Stimulated activated CD4-positive, alpha-beta T cell treated with anti-CD3 and anti-CD28 coated beads, Interleukin-4, amount 100 ng/mL, for 4 hours (primary cell): ENCODE data around the gene EFCAB6.
"Not testable (repeated sequence)": the region's sequence is repeated elsewhere in the genome, so short reads cannot be mapped to it uniquely, and the experiment has no call there.

Experiments
- DNase-seq, 2 experiments: peaks; one replicate each; pipeline ENCODE4 v3.0.0-alpha.2; 2020

The EFCAB6 gene

DNA sequence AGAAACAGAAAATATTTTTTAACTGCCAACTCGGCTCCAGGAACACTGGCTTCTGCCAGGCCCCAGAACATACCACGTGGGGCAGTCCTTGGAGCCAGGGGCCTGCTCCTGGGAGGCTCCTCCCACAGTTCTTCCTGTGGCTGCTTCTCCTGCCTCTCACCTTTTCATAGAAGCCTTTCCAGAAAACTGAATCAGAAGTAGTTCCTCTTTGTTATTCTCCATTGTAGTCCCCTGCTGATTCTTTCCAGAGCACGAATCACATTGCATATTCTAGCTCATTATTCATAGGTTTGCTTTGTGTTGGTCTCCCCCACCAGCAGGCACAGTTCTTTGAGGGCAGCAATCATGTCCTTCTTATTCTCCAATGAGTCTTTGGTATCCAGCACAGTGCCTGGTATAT, 106.0 kb downstream of the EFCAB6 start:
- no peak for DNase-seq

DNA sequence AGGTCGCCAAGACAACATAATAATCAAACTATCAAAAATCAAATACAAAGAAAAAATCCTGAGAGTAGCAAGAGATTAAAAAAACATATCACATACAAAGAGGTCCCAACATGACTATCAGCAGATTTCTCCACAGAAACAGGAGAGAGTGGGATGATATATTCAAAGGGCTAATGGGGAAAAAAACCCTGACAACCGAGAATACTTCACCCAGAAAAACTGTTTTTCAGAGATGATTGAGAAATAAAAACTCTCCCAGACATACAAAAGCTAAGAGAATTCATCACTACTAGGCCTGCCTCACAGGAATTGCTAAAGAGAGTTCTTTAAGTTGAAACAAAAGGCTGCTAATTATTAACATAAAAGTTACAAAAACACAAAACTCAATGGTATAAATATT, 108.1 kb downstream of the EFCAB6 start:
- no peak for DNase-seq

DNA sequence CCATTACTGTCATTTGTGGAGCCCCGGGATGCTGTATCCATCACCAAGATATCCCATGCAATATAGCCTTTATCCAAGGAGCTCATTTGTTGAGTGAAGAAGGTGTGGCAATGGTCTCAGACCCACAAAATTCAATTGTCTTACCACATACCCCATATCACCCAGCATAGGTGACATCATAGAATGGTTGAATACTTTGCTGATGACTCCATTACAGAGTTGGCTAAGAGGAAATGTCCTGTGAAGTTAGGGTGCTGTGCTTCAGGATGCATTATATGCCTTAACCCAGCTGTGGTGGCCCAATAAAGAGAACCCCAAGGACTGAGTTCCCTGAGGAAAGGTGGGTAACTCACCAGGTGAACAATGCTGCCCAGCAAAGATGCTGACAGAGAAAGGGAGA, 113.7 kb downstream of the EFCAB6 start:
- no peak for DNase-seq

DNA sequence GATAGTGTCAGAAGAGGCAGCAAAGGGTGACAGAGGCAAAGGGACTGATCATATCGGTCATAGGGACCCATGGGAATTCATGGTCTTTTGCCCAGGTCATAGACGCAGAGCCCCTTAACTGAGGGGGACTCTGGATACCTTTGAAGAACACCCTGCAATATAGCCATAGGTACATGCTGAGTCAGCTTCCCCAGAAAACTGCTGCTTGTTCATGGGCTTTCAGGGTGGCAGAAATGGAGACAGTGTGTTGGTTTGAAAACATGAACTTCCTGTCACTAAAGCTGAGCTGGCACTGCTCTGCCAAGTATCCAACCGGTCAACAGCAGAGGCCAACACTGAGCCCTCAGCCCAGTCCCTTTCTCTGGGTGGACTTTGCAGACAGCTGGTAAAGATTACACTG, 114.2 kb downstream of the EFCAB6 start:
- DNase-seq, result no peak

DNA sequence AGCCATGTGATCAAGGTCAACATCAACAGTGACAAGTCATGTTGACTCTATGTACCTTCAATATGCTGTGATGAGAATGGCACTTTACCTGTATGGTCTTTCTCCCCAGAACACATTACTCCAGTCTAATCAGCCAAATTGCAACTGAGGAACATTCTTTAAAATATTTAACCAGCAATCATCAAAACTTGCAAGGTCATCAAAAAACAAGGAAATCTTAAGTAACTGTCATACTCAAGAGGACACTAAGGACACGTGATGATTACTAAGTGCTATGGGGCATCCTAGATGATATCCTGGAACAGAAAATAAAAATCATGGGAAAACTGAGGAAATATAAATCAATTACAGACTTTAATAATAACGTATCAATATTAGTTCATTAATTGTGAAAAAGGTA, 118.9 kb downstream of the EFCAB6 start:
- DNase-seq, result no peak

DNA sequence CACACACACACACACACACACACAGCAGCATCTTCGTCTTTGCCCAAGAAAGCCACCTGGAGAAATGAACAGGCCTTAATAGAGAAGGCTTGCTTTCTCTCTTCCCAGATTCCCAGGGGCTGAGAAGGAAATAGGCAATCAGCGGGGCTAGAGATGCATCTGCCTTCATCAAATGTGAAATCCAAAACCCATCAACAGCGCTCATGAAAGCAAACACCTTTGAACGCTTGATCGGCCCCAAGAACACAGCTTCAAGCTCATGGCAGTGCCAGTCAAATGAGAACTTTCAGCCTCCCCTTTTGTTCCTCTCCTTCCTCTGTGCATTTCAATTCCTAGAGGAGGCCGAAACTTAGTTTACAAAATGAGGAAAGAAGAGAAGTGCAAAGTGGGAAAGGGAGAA, 122.7 kb downstream of the EFCAB6 start:
- no peak for DNase-seq

DNA sequence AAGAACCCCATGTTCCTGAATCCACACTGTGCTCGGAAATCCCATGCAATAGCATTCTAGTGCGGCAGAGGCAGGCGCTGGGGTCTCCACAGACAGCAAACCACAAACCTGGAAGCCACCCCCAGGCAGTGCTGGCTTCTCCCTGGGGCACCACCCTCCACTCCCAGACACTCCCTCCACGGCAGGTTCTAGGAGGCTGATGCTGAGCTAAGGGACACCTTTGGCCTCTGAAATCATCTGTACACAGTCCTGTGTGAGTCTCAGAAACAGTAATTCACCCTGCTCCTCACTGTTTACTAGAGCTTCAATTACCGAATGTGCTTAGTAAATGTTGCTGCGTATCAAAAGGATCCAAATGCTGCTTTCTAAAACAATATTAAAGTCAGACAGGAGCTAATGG, 129.3 kb downstream of the EFCAB6 start:
- DNase-seq, result no peak

DNA sequence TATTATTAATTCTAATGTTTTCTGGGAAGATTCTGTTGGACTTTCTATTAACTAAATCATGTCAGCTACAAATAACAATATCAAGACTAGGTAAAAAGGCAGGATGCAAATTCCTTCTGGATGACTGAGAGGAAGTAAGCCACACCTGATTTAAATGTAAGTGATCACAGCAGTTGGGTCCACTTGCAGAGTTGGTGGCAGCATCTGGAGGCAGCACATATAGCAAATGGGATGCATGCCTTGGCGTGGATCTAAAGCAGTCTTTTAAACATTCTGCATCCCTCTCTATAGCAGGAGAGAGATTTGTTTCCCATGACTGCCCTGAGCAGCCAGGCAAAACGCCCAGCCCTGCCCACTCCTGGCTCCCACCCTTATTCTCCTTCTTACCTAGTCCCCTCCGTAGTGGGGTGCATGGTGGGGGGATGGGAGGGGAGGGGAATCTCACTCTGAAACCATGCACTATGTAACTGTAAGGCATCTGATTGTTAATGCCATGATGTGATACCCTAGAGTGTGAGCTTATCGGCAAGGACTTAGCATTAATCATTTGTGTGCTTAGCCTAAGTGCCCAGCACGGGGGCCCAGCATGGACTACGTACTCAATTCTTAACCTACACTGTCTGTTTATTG, 130.3 kb downstream of the EFCAB6 start:
- DNase-seq, result no peak

DNA sequence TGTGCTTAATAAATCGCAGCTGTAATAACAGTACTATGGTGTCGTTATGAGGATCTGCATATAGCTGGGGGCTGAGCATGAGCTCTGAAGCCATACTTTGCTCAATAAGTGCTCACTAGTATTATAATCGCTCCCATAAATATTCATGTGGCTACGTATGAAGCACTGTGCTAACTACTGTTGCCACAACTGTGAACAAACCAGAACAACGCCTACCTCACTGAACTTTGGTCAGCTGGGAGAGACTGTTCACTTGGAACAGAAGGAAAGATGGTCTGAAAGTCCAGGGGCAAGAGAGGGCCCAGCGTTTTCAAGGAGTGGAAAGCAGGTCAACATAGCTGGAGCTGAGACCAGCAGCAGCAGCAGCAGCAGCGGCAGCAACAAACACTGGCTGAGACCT, 141.6 kb downstream of the EFCAB6 start:
- DNase-seq, result no peak

DNA sequence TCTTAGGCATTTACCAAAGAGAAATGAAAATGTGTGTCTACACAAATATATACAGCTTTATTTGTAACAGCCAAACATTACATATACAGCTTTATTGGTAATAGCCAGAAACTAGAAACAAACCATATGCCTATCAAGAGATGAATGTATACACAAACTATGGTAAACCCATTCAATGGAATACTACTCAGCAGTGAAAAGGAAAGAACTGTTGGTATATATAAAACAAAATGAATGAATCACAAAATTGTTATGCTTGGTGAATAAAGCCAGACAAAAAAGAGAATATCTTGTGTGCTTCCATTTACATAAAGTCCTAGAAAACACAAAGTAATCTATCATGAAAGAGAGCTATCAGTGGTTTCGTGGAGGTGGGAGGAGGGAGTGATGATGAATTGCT, 142.9 kb downstream of the EFCAB6 start:
- DNase-seq, result no peak

DNA sequence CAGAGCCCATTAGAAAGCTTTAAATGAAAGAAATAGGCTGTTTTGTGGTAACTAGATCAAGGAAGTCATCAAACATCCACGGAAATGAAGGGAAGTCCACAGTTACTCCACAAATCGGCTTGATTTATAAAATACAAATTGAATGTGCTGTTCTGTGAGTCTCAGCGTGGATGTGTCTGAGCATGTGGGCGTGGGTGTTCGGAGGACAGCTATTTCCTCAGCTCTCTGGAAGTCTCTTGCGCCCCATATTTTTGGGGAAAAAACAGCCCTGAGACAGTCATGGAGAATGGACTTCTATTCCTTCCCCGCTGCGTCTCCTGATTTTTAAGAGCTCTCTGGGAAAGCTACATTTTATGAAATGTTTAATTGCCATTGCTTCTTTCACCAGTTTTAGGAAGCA, 144.4 kb downstream of the EFCAB6 start:
- DNase-seq, result no peak

DNA sequence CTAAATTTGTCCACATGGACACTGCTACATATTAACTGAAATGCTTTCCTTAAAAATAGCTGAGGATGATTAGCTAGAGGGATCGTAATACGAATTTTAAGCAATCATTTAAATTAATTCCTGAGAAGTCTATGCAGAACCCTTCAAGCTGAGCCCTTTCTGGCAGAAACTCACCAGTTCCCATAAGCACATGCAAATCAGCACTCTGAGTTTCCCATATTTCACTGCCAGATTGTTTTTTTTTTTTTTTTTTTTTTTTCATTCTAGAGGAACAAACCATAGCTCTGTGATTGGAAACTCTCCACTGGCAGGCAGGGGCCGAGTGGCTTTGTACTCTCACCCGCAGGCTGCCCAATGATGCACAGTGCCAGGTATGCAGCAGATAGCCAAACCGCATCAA, 145.6 kb downstream of the EFCAB6 start:
- DNase-seq, result no peak

DNA sequence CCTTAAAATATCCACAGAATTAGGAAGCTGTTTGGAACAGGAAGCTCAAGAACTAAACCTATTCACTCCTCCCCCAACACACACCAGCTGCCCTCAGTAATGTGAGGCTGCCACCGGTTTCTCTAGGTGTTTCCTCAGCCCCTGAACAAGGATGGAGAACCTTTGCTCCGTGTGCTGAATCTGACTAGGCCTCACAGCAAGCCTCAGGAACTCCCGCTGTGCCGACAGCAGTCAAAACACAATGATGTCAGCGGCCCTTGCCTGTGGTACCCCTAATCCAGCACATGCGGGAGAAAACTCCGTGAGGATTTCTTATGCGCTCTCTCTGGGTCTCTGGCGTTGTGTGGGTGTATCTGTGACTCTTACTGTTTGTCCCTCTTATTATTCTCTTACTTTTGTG, 153.3 kb downstream of the EFCAB6 start:
- DNase-seq, result no peak

DNA sequence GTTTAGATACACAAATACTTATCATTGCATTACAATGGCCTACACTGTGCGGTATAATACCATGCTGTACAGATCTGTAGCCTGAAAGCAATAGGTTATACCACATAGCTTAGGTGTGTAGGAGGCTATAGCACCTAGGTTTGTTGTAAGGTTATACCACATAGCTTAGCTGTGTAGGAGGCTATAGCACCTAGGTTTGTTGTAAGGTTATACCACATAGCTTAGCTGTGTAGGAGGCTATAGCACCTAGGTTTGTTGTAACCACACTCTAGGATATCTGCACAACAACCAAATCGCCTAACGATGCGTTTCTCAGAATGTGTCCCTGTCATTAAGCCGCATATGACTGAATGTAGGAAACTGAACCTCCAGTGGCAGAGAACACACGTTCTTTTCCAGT, 155.5 kb downstream of the EFCAB6 start:
- DNase-seq, result not testable (repeated sequence)

DNA sequence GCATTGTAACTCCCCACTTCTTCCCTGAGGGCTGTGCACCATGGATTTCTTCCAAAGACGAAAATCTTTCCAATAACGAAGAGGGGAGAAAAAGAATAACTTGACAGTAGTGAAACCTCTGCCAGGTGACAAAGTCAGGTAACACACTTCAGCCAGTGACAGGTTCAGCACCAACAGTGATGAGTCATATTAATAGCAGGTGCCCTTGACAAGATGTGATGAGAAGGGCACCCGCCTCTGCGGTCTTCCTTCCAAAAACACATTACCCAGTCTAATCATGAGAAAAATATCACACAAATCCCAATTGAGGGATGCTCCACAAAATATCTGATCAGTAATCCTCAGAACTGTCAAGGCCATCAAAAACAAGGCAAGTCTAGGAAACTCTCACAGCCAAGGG, 157.8 kb downstream of the EFCAB6 start:
- DNase-seq, result no peak

DNA sequence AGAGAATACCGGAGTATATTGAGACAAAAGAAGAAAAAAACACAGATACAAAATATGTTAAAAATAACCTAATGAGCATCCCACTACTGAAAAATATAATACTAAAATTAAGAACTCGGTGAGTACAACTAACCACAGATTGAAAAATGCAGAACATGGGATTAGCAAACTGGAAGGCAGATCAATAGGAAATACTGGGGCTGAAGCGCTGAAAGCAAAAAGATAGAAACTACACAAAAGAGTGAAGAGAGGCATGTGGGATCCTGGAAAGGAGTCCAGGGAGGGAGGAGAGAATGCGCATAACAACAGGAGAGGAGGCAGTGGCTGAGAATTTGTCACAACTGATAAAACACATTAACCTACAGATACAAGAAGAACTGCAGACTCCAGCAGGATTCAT, 159.3 kb downstream of the EFCAB6 start:
- no peak for DNase-seq

DNA sequence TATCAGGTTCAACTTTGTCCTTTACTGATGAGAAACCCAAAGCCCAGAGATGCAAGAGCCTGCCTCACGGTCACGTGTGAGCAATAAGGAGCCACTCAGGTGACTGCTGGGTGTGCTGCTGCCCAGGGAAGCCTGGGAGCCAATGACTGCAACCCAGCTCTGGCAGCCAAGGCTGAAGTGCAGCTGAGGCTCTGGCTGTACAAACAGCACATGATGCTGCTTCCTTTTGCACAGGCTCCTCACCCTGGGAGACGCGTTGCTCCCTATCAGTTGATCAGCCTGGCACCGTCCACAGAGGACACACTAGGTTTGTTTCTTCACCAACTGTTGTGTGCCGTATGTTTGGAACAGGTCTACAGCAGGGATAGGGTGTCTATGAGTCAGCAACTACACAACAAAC, 168.7 kb downstream of the EFCAB6 start:
- DNase-seq, result no peak

DNA sequence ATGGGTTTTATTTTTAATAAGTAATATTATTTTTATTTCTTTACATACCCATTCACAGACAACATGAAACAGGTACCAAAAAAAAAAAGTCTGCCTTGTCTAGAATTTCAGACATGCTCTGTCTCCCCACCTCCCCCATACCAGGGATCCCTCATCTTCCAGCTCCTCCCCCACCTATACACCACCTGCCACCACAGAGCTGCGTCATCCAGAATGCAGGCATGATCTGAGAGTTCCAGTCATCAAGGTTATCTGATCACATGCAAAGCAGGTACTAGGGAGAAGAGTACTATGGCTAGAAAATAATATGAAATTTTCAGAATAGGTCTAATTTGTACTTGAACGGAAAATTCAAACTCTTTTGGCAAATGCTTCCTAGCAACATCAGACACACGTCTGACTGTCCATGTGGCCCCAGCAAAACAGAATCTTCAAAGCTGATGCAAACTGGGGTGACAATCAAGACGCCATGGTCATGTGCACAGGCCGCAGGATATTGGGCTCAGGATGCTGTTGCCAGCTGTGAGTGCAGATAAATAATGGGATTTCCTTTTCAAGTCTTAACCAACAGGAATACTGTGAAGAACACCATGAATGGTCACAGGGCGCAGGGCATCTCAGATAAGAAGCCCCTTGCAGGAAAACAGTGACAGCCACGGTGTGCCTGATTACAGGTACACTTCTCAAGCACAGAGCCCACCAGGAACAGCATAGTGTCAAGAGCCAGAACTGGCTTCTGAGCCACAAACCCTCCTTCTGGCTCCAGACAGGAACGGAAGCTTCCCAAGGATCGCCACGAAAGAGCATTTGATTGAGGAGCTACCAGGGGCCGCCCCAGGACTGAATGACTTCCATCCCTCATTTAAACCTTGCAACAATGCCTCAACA, 169.5 kb downstream of the EFCAB6 start:
- no peak for DNase-seq

DNA sequence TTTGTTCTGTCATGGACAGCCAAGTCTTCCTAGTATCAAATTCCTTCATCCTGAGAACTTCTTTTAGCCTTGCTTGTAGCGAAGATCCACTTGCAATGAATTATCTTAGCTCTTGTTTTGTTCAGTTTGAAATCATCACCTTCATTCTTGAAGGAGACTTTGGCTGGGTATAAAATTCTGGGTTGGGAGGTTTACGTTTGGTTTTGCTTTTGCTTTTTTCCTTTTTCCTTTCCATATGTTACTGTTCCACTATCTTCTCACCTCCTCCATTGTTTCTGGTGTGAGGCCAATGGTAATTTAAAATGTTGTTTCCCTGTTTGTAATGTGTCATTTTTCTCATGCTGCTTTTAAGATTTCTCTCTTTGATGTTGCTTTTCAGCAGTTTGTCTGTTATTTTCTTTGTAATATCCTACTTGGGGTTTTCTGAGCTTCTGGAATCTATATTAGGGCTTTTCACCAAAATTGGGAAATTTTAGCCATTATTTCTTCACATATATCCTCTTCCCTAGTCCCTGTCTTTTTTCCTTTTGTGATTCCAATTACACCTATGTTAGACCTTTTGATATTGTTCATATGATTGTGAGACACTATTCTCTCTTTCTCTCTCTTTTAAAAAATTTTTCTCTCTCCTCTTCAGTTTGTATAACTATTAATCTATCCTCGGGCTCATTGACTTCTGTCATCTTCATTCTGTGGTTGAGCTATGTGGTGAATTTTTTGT, 172.7 kb downstream of the EFCAB6 start:
- no peak for DNase-seq

DNA sequence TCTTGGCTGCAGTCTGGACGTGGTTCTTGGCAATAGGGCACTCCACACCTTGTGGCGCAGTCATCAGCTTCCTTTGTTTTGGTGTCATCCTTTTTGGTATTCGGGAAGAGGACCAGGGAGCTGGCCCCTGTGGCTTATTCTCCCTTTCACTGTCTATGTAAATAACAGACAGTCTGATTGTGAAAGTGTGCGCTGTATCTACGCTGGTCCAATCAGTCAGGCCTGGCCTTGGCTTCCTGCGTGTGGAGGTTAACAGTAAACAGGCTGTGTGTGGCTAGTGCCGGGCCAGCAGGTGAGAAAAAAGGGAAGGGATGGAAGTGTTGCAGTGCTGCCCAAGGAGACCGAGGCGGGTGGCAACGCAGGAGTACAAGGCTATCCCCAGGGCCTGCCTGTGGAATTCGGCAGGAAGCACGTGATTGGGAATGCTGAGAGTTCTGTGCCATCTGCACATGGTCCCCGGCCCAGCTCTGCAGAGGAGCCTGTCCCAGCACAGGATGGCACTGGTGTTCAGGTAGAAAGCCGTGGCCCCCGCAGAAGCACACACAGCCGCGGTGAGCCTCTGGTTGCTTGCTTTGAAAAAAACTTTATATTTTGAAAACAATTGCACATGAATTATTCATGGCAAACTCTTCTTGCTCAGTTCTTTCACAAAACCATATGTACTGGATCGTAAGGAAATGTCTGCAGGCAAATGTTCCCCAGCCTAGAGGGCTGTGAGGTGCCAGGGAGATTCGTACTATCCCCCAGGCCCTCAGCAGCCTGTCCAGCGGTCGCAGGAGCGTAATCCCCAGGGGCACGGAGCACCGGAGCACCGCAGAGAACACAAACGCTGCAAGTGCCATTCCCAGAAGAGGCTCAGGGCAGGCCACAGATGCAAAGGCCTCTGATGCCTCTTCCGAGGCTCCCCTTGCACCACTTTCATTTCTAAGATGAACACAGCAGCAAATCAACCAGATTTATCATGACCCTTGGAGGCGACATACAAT, 174.5 kb downstream of the EFCAB6 start:
- DNase-seq, result no peak

DNA sequence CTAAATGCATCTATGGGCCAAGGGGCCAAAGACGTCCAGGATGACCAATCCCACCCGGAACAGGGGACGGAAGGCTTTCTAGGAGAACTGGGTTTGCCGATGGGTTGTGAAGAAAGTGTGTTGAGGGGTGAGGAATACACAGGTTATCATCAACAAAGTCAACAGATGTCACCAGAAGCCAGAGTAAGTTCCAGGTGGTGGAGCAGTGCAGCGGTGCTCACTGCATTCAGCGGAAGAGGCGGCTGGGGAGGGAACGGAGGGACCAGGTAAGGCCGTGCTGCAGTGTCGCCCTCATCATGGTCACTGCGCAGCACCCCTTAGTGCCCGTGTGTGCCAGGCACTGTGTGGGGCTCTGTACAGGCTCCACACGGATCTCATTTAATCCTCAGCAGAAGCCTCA, 176.0 kb downstream of the EFCAB6 start:
- no peak for DNase-seq

DNA sequence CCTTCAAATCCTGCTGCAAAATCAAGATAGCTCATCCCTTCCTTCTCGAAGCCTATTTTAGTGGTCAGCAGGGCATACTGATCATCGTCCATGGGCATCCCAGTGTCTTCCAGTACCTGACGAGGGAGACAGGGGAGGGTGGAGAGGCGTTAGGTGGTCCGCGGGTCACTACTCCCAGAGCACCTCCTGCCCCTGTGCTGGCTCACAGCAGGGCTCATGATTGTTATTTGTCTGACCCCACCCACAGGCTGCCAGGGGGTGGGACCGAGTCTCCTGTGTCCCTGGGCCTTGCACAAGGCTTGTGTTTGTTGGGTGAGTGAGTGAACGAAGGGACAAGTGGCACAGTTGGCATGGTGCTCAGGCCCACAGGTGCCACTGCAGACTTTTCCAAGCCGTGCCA, 177.0 kb downstream of the EFCAB6 start:
- DNase-seq, result no peak

DNA sequence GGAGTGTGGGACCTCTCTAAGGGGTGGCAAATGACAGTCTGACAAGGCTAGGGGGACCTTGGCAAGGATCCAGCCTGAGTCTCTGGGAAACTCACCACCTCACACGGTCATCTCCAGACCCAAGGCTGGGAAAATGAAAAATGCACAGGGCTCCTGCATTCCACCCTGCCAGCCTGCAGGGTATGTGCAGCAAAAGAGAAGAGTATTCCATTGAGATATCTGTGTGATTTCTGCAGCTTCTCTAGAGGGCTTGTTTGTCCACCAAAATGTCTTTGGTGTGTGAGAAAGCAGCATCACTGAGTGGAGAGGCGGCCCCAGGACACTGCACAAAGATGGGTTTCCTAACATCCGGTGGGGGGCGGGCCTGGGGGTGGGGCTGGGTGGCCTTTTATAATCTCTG, 177.8 kb downstream of the EFCAB6 start:
- DNase-seq, result no peak
